H1 (cell line): ENCODE results near the gene NBPF1. TPM values are rescaled to one million over a fixed set of nuclear protein-coding genes. Genes with fewer than 3 reads are reported as not detected.
A peak's percentile ranks its signal among the peaks of the same experiment; 100 is the strongest.
"Not testable (repeated sequence)": the region's sequence is repeated elsewhere in the genome, so short reads cannot be mapped to it uniquely, and the experiment has no call there.

Experiments used
- CTCF ChIA-PET: fragments of 300-600 bp; sonication (Branson Sonifier 250); formaldehyde crosslinking; loops from one replicate; lab custom pipeline; 2021; ENCODE audit not compliant: partially characterized antibody; lab: Charles Lee
- POLR2A ChIA-PET: fragments of 300-600 bp; sonication (Branson Sonifier 250); formaldehyde crosslinking; loops from one replicate; lab custom pipeline; 2021; ENCODE audit warnings: inconsistent platforms; ENCODE audit not compliant: partially characterized antibody; lab: Charles Lee
- DNase-seq, 2 experiments: peaks; one replicate each; pipeline versions ENCODE4 v3.0.0 to v3.0.0-alpha.2; 2010 to 2022; ENCODE audit warnings: low spot score in 2 of 2, low read depth in 1 of 2, mixed read lengths in 1 of 2
- FAIRE-seq: peaks from 2 replicates; lab custom pipeline; 2011; peaks lifted over from hg19 to GRCh38; lab: Jason Lieb, UNC
- H2AFZ ChIP-seq: 2 replicates; pipeline ENCODE4 v1.8.1; 2012; ENCODE audit warnings: low read length, inconsistent platforms
- H2AK5ac ChIP-seq: 2 replicates; pipeline ENCODE4 v1.6.1; 2013; ENCODE audit warnings: low read depth, low read length
- H2BK120ac ChIP-seq: replicated peaks from 2 replicates; pipeline ENCODE3; 2013; ENCODE audit warnings: low read depth, low read length, inconsistent platforms
- H2BK12ac ChIP-seq: 2 replicates; pipeline ENCODE4 v1.6.1; 2013; ENCODE audit warnings: low read depth, low read length
- H2BK15ac ChIP-seq: 2 replicates; pipeline ENCODE4 v1.6.1; 2013; ENCODE audit warnings: low read length
- H2BK20ac ChIP-seq: 2 replicates; pipeline ENCODE4 v1.6.1; 2013; ENCODE audit warnings: low read length
- H2BK5ac ChIP-seq: 2 replicates; pipeline ENCODE4 v1.6.1; 2013; ENCODE audit warnings: low read depth, low read length
- H3K14ac ChIP-seq: 2 replicates; pipeline ENCODE4 v1.6.1; 2013; ENCODE audit warnings: inconsistent platforms; ENCODE audit not compliant: insufficient read length
- H3K18ac ChIP-seq: 2 replicates; pipeline ENCODE4 v1.6.1; 2013; ENCODE audit warnings: low read length; ENCODE audit errors: extremely low read depth
- H3K23ac ChIP-seq: 2 replicates; pipeline ENCODE4 v1.6.1; 2013; ENCODE audit warnings: inconsistent platforms; ENCODE audit not compliant: insufficient read length
- H3K23me2 ChIP-seq: 2 replicates; pipeline ENCODE4 v1.6.1; 2013; ENCODE audit warnings: low read depth, low read length
- H3K27ac ChIP-seq: 2 replicates; pipeline ENCODE4 v1.6.1; 2011; ENCODE audit warnings: low read depth, low read length, inconsistent platforms
- H3K27me3 ChIP-seq, 4 experiments: replicated peaks in 1 of 4; 1 replicate in 1 of 4; 2 replicates in 3 of 4; pipeline versions ENCODE4 v1.6.1 to v1.8.1; 2011 to 2013; ENCODE audit warnings: low read length in 3 of 4, mild to moderate bottlenecking in 3 of 4, inconsistent platforms in 2 of 4, mixed read lengths in 2 of 4, moderate library complexity in 1 of 4; ENCODE audit not compliant: control insufficient read depth in 3 of 4, insufficient read depth in 3 of 4; ENCODE audit errors: extremely low read depth in 1 of 4
- H3K36me3 ChIP-seq, 4 experiments: 2 replicates each; pipeline versions ENCODE4 v1.6.1 to v1.8.1; 2011 to 2013; ENCODE audit warnings: mild to moderate bottlenecking in 4 of 4, low read length in 3 of 4, moderate library complexity in 2 of 4, control low read depth in 1 of 4, inconsistent platforms in 1 of 4; ENCODE audit not compliant: insufficient read depth in 4 of 4, control insufficient read depth in 2 of 4
- H3K4ac ChIP-seq: replicated peaks from 2 replicates; pipeline ENCODE3; 2013; ENCODE audit warnings: low read length, low read depth, mixed read lengths, inconsistent platforms; ENCODE audit not compliant: insufficient read length
- H3K4me1 ChIP-seq, 4 experiments: replicated peaks in 1 of 4; 1 replicate in 1 of 4; 2 replicates in 3 of 4; pipeline versions ENCODE4 v1.6.1 to v1.8.1; 2011 to 2013; ENCODE audit warnings: low read length in 3 of 4, inconsistent platforms in 2 of 4, mixed read lengths in 1 of 4; ENCODE audit not compliant: insufficient read depth in 4 of 4, control insufficient read depth in 3 of 4
- H3K4me2 ChIP-seq, 2 experiments: 2 replicates each; pipeline versions ENCODE4 v1.6.1 to v1.8.1; 2011 to 2013; ENCODE audit warnings: low read depth in 2 of 2, low read length in 2 of 2, control low read depth in 1 of 2, inconsistent platforms in 1 of 2, mild to moderate bottlenecking in 1 of 2; ENCODE audit not compliant: insufficient read depth in 1 of 2
- H3K4me3 ChIP-seq, 4 experiments: fragments of 200-600, 300-600 bp in 1 of 4; sonication (generic), shearing (Covaris generic), sonication (Bioruptor Twin) in 1 of 4; 2 replicates each; pipeline versions ENCODE4 v1.5.1 to v1.8.1; 2011 to 2016; ENCODE audit warnings: low read length in 4 of 4, low read depth in 3 of 4, control low read depth in 2 of 4, inconsistent platforms in 2 of 4, mild to moderate bottlenecking in 2 of 4, mixed read lengths in 1 of 4, moderate library complexity in 1 of 4; ENCODE audit not compliant: insufficient read depth in 2 of 4; ENCODE audit errors: extremely low read depth in 1 of 4
- H3K56ac ChIP-seq: replicated peaks from 2 replicates; pipeline ENCODE3; 2013; ENCODE audit warnings: low read depth, mild to moderate bottlenecking, mixed read lengths, low read length, inconsistent platforms; ENCODE audit not compliant: insufficient read length
- H3K79me1 ChIP-seq: 2 replicates; pipeline ENCODE4 v1.6.1; 2013; ENCODE audit warnings: low read depth, low read length, control low read depth
- H3K79me2 ChIP-seq, 2 experiments: 2 replicates each; pipeline versions ENCODE4 v1.6.1 to v1.8.1; 2012 to 2013; ENCODE audit warnings: low read length in 2 of 2, mild to moderate bottlenecking in 2 of 2, inconsistent platforms in 1 of 2; ENCODE audit not compliant: insufficient read depth in 2 of 2, control insufficient read depth in 1 of 2
- H3K9ac ChIP-seq, 4 experiments: replicated peaks in 1 of 4; 1 replicate in 1 of 4; 2 replicates in 3 of 4; pipeline versions ENCODE4 v1.6.1 to v1.8.1; 2011 to 2013; ENCODE audit warnings: low read depth in 3 of 4, low read length in 3 of 4, control low read depth in 2 of 4, mild to moderate bottlenecking in 2 of 4, moderate library complexity in 2 of 4, inconsistent platforms in 1 of 4; ENCODE audit errors: extremely low read depth in 1 of 4
- H3K9me3 ChIP-seq, 2 experiments: 2 replicates each; pipeline versions ENCODE4 v1.6.1 to v1.8.1; 2012 to 2013; ENCODE audit warnings: mild to moderate bottlenecking in 2 of 2, moderate library complexity in 2 of 2, control low read depth in 1 of 2, inconsistent platforms in 1 of 2, low read depth in 1 of 2, low read length in 1 of 2, mixed read lengths in 1 of 2; ENCODE audit not compliant: insufficient read depth in 2 of 2
- H4K20me1 ChIP-seq, 2 experiments: replicated peaks in 1 of 2; 2 replicates each; pipeline versions ENCODE3 to v1.8.1; 2011 to 2013; ENCODE audit warnings: inconsistent platforms in 2 of 2, low read length in 2 of 2, mild to moderate bottlenecking in 1 of 2; ENCODE audit not compliant: insufficient read depth in 2 of 2, control insufficient read depth in 1 of 2
- H4K5ac ChIP-seq: 2 replicates; pipeline ENCODE4 v1.6.1; 2013; ENCODE audit warnings: low read length, low read depth, mixed read lengths, inconsistent platforms; ENCODE audit not compliant: insufficient read length
- H4K8ac ChIP-seq: 2 replicates; pipeline ENCODE4 v1.8.0; 2013; ENCODE audit warnings: mild to moderate bottlenecking, moderate library complexity, low read length, inconsistent platforms; ENCODE audit not compliant: insufficient read depth; ENCODE audit errors: extremely low read depth
- H4K91ac ChIP-seq: replicated peaks from 2 replicates; pipeline ENCODE3; 2013; ENCODE audit warnings: low read length, mixed read lengths, inconsistent platforms; ENCODE audit not compliant: insufficient read length
- CTCF ChIP-seq, 3 experiments: IDR thresholded peaks; 1 replicate in 2 of 3; 2 replicates in 1 of 3; pipeline versions ENCODE4 v1.5.1 to v1.6.1; 2011; ENCODE audit warnings: low read length in 3 of 3, mild to moderate bottlenecking in 3 of 3, inconsistent platforms in 2 of 3, low read depth in 1 of 3, moderate library complexity in 1 of 3; ENCODE audit not compliant: insufficient read depth in 1 of 3; ENCODE audit errors: control extremely low read depth in 1 of 3
- RAD21 ChIP-seq, 2 experiments: IDR thresholded peaks in 1 of 2; conservative IDR thresholded peaks in 1 of 2; 2 replicates each; pipeline ENCODE4 v1.6.1; 2011; ENCODE audit warnings: low read depth in 2 of 2, low read length in 2 of 2, improper control_type of control experiment in 1 of 2, inconsistent platforms in 1 of 2, mild to moderate bottlenecking in 1 of 2, moderate library complexity in 1 of 2
- WGBS, 2 experiments: shearing (Covaris generic) in 1 of 2; methylation state at CpG; one replicate each; pipeline versions ENCODE4 v1.1.6 to v1.1.7; 2013 to 2015; ENCODE audit warnings: low lambda C conversion rate in 2 of 2, mixed read lengths in 2 of 2, inconsistent platforms in 1 of 2, low coverage in 1 of 2, missing lambda C conversion rate in 1 of 2; ENCODE audit not compliant: insufficient replicate concordance in 2 of 2, insufficient coverage in 1 of 2, insufficient read length in 1 of 2; ENCODE audit errors: extremely low coverage in 1 of 2, missing lambda C conversion rate in 1 of 2; 5-methylcytosine and 5-hydroxymethylcytosine counted together
- polyA plus RNA-seq, 7 experiments: library from polyadenylated mRNA; depleted of rRNA in 3 of 7; stranded (reverse) in 5 of 7; unstranded in 2 of 7; fragments of >200 nt in 5 of 7; fragments of 200-250 nt in 2 of 7; gene quantifications; 1 replicate in 5 of 7; 2 replicates in 1 of 7; 4 replicates in 1 of 7; pipeline versions ENCODE4 v1.2.1 to v1.2.3, GENCODE V29; 2011 to 2013; ENCODE audit warnings: missing spikeins in 2 of 7, mixed read lengths in 2 of 7
- total RNA-seq: library from RNA; stranded (reverse); fragmentation: NEBNext Ultra II Directional; extraction: Animal tissue kit (Norgen Biotek cat#: 25700); gene quantifications from 2 replicates; pipeline ENCODE4 v1.2.1, GENCODE V29; 2021

Gene NBPF1
- total and polyA plus RNA-seq, 2 of the 8 experiments (the other 6 are each of a cell fraction or from before 2014, with no cell fraction given), result 9.6 to 19.3 TPM

DNA sequence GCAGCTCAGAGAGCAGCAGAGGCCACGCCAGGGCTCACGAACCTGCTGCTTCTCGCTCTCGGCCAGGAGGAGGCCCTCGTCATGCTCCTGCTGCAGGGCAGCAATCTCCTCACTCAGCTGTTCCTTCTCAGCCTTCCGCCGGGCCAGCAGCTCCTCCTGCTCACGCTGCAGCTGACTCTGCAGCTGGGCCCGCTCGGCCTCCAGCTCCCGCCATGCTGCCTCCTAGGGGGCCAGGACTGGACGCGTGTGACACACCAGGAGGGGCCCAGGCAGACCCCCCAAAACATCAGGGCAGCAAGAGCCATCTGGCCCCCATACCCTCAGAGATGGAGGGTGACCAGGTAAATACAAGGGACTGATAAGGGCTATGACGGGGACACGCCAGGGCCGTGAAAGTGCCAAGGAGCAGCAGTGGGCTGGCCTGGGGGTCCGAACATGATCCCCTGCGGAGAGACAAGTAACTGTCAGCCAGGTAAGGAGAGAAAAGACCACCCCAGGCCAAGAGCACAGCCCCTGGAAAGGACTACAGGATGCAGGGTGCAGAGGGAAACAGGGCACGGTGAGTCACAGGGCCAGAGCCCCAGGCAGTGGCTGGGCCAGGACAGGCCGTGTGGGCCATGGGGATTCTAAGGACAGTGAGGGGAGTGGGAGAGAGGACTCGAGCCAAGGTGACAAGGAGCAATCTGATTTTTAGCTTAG, 6.6 kb upstream of the NBPF1 start:
- Histone ChIP-seq H4K91ac (peak overlapping the region; percentile 37), H2BK5ac (peak overlapping the region; percentile 38), H2BK12ac (peak overlapping the region; percentile 62; the same call in 1 of the 2 replicates), H2BK15ac (peak overlapping the region; percentile 89; the same call in 1 of the 2 replicates), H2AK5ac (0 out of 2 replicates have a peak overlapping the region, but pooled peaks have one; percentile 6)
- FAIRE-seq, H4K8ac ChIP-seq, H3K23me2 ChIP-seq, H3K56ac ChIP-seq, H3K27me3 ChIP-seq, H3K36me3 ChIP-seq, H3K9ac ChIP-seq, H2AFZ ChIP-seq, H3K79me2 ChIP-seq, H3K14ac ChIP-seq, H2BK120ac ChIP-seq, H3K79me1 ChIP-seq, H4K5ac ChIP-seq, H3K4me1 ChIP-seq, H3K18ac ChIP-seq, H2BK20ac ChIP-seq, H3K23ac ChIP-seq, H3K4ac ChIP-seq, H3K9me3 ChIP-seq, H3K4me3 ChIP-seq, H3K4me2 ChIP-seq, H3K27ac ChIP-seq, H4K20me1 ChIP-seq: not testable (repeated sequence)
- WGBS, 2 experiments, result 86% methylated on average over 21 of the region's 21 CpGs; no CpG with 5 or more reads in 1 of the 2 experiments
- DNase-seq, result peak in 1 of 2 experiments; percentile 77
- peak in 1 of 2 experiments; percentile 13; a peak in 1 of 4 replicates for TF ChIP-seq RAD21 (IDR thresholded peaks at IDR 0.05 in 1 of 2, conservative IDR thresholded peaks at IDR 0.05 in 1 of 2; ENCODE audit: low read depth in 2 of 2, low read length in 2 of 2)
- TF ChIP-seq CTCF (IDR thresholded peaks at IDR 0.05; ENCODE audit: control extremely low read depth in 1 of 3, insufficient read depth in 1 of 3, low read depth in 1 of 3, low read length in 3 of 3), result peak in 1 of 3 experiments; percentile 26; a peak in 1 of 4 replicates
- POLR2A ChIA-PET, result interaction anchor here (1.0 to 3.4 kb wide), 7 partner anchors 7 to 284 kb away, joined by 3 to 11 read pairs (median 5); partner anchors contain the start of gene NBPF1
- CTCF ChIA-PET, result interaction anchor here (0.6 to 20.3 kb wide), 22 partner anchors 8 to 464 kb away, joined by 3 to 611 read pairs (median 6); partner anchors contain the start of genes FBXO42 and NBPF1
